Measurements from ENCODE around the gene SPATA7.

DNA sequence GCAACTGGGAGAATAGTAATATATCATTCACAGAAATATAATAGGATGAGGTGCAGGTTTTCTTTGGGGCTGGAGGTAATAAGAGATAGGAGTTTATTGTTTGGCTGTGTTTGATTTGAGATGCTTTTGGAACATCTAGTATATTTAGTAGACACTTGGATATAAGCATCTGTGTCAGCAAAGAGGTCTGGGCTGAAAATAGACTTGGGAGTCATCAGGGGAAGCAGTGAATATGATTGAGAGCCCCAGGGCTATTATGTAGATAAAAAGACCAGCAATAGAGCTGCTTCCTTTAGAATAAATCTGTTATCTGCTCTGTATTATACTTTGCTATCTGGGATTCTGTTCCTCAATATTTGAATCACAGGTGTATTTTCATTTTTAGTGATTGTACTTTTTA lies 36.6 kb downstream of the SPATA7 start:
- TF ChIP-seq POLR2A (IDR thresholded peaks at IDR 0.05): no peak
- TF ChIP-seq POLR2AphosphoS5 (IDR thresholded peaks at IDR 0.05): no peak
